ENCODE data around the gene IFITM5.

The IFITM5 gene

DNA sequence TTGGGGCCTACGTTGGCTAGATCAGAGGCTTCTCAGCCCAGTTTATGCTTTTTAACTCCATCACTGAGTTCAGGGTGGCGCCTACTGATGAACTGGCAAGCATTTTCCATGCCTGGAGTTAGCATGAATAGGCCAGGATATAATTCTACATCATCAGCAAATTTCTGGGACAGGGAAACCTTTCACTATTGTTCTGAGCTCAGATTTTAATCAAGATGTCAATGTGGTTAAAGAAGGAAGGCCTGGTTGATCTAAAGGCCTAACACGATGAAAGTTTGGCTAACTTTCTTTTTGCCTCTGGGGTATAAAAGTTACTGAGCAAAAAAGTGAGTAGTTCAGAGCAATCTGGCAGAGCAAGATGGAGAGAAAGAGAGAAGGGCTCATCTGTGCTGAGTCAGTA lies 43.0 kb upstream of the IFITM5 start:
- TF ChIP-seq ZBTB7A (IDR thresholded peaks at IDR 0.05; ENCODE audit: low read depth) (no peak), CEBPB (IDR thresholded peaks at IDR 0.05) (no peak), NFIC (IDR thresholded peaks at IDR 0.05) (no peak), CREB1 (IDR thresholded peaks at IDR 0.05; ENCODE audit: low read depth) (no peak), EP300 (IDR thresholded peaks at IDR 0.05; ENCODE audit: borderline replicate concordance) (no peak), TEAD4 (IDR thresholded peaks at IDR 0.05) (no peak), RAD21 (IDR thresholded peaks at IDR 0.05; ENCODE audit: low read depth) (no peak), YY1 (IDR thresholded peaks at IDR 0.05; ENCODE audit: low read depth) (no peak), TAF1 (IDR thresholded peaks at IDR 0.05; ENCODE audit: low read depth) (no peak), MAX (IDR thresholded peaks at IDR 0.05) (no peak), TCF12 (IDR thresholded peaks at IDR 0.05; ENCODE audit: low read depth) (no peak), EGR1 (IDR thresholded peaks at IDR 0.05) (no peak), FOXM1 (IDR thresholded peaks at IDR 0.05; ENCODE audit: borderline replicate concordance, low read depth) (no peak), REST (IDR thresholded peaks at IDR 0.05; ENCODE audit: low read depth) (no peak)
- TF ChIP-seq, protein P1, sequence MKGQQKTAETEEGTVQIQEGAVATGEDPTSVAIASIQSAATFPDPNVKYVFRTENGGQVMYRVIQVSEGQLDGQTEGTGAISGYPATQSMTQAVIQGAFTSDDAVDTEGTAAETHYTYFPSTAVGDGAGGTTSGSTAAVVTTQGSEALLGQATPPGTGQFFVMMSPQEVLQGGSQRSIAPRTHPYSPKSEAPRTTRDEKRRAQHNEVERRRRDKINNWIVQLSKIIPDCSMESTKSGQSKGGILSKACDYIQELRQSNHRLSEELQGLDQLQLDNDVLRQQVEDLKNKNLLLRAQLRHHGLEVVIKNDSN (IDR thresholded peaks at IDR 0.05): no peak

DNA sequence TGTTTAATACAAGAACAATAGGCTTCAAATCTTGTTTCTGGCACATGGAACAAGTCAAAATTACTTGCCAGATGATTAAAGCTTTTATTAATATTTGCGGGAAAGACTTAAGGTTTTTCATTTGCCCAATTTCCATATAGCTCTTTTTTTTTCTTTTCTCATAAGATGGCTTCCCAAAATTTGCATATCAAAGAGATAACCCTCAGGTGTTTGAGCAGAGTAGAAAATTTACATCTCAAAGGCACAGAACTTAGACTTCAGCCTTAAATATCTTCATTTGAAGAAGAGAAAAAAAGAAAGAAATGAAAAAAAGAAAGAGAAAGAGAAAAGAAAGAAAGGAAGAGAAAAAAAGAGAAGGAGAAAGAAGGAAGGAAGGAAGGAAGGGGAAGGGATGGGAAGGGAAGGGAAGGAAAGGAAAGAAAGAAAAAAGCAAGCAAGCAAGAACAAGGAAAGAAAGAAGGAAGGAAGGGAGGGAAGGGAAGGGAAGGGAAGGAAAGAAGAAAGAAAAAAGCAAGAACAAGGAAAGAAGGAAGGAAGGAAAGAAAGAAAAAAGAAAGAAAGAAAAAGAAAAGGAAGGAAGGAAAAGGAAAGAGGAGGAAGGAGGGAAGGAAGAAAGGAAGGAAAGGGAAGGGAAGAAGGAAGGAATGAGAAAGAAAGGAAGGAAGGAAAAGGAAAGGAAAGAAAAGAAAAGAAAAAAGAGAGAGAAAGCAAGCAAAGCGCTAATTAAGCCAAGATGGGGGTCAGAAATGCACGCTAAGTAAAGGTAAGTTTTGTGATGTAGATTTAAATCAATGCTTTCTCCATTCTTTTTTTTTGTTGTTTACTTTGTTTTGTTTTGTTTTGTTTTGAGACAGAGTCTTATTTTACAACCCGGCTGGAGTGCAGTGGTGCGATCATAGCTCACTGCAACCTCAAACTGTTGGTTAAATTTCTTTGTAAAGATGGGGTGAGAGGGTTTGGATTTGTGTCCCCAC lies 41.5 kb upstream of the IFITM5 start:
- TF ChIP-seq TCF12 (IDR thresholded peaks at IDR 0.05; ENCODE audit: low read depth): no peak
- TF ChIP-seq FOXM1 (IDR thresholded peaks at IDR 0.05; ENCODE audit: borderline replicate concordance, low read depth): no peak
- TF ChIP-seq REST (IDR thresholded peaks at IDR 0.05; ENCODE audit: low read depth): no peak
- TF ChIP-seq EP300 (IDR thresholded peaks at IDR 0.05; ENCODE audit: borderline replicate concordance): no peak
- TF ChIP-seq RAD21 (IDR thresholded peaks at IDR 0.05; ENCODE audit: low read depth): no peak
- no peak for TF ChIP-seq NFIC (IDR thresholded peaks at IDR 0.05)
- TF ChIP-seq YY1 (IDR thresholded peaks at IDR 0.05; ENCODE audit: low read depth): no peak
- no peak for TF ChIP-seq MAX (IDR thresholded peaks at IDR 0.05)
- no peak for TF ChIP-seq EGR1 (IDR thresholded peaks at IDR 0.05)
- TF ChIP-seq CEBPB (IDR thresholded peaks at IDR 0.05): no peak
- no peak for TF ChIP-seq TAF1 (IDR thresholded peaks at IDR 0.05; ENCODE audit: low read depth)

GRCh38 chr11:339963-340362 lies 40.6 kb upstream of the IFITM5 start:
- TF ChIP-seq FOXM1 (IDR thresholded peaks at IDR 0.05; ENCODE audit: borderline replicate concordance, low read depth): no peak
- TF ChIP-seq TCF12 (IDR thresholded peaks at IDR 0.05; ENCODE audit: low read depth): no peak
- no peak for TF ChIP-seq EP300 (IDR thresholded peaks at IDR 0.05; ENCODE audit: borderline replicate concordance)

DNA sequence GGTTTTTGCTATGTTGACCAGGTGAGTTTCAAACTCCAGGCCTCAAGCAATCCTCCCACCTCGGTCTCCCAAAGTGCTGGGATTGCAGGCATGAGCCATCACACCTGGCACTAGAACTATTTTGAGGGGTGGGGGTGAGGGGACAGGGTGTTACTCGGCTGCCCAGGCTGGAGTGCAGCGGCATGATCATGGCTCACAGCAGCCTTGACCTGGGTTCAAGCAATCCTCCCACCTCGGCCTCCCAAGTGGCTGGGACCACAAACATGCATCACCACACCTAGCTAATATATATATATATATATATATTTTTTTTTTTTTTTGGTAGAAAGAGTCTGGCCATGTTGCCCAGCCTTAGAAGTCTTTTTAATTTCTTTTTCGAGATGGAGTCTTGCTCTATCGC lies 38.4 kb upstream of the IFITM5 start:
- TF ChIP-seq TCF12 (IDR thresholded peaks at IDR 0.05; ENCODE audit: low read depth): no peak
- no peak for TF ChIP-seq EP300 (IDR thresholded peaks at IDR 0.05; ENCODE audit: borderline replicate concordance)
- no peak for TF ChIP-seq TEAD4 (IDR thresholded peaks at IDR 0.05)
- no peak for TF ChIP-seq YY1 (IDR thresholded peaks at IDR 0.05; ENCODE audit: low read depth)
- no peak for TF ChIP-seq TAF1 (IDR thresholded peaks at IDR 0.05; ENCODE audit: low read depth)
- TF ChIP-seq NFIC (IDR thresholded peaks at IDR 0.05): no peak
- TF ChIP-seq FOXM1 (IDR thresholded peaks at IDR 0.05; ENCODE audit: borderline replicate concordance, low read depth): no peak
- TF ChIP-seq EGR1 (IDR thresholded peaks at IDR 0.05): no peak
- no peak for TF ChIP-seq ZBTB7A (IDR thresholded peaks at IDR 0.05; ENCODE audit: low read depth)
- TF ChIP-seq, protein P1 (IDR thresholded peaks at IDR 0.05): no peak
- no peak for TF ChIP-seq RAD21 (IDR thresholded peaks at IDR 0.05; ENCODE audit: low read depth)
- no peak for TF ChIP-seq MAX (IDR thresholded peaks at IDR 0.05)
- TF ChIP-seq REST (IDR thresholded peaks at IDR 0.05; ENCODE audit: low read depth): no peak
- TF ChIP-seq CEBPB (IDR thresholded peaks at IDR 0.05): no peak
- no peak for TF ChIP-seq CREB1 (IDR thresholded peaks at IDR 0.05; ENCODE audit: low read depth)
